Endothelial cell (in vitro differentiated cells): ENCODE measurements around the gene LIPJ. TPM values are rescaled to one million over a fixed set of nuclear protein-coding genes. Genes with fewer than 3 reads are reported as not detected.

Source experiments
- DNase-seq: peaks from one replicate; pipeline ENCODE4 v3.0.0; 2021; ENCODE audit warnings: low spot score
- H3K27ac Mint-ChIP-seq: one replicate; pipeline ENCODE4 v1.8.0; 2021; ENCODE audit warnings: mixed read lengths, inconsistent platforms; ENCODE audit not compliant: unreplicated experiment
- H3K27me3 Mint-ChIP-seq: one replicate; pipeline ENCODE4 v1.8.0; 2021; ENCODE audit warnings: mild to moderate bottlenecking, moderate library complexity, mixed read lengths, inconsistent platforms; ENCODE audit not compliant: unreplicated experiment
- H3K36me3 Mint-ChIP-seq: one replicate; pipeline ENCODE4 v1.8.0; 2021; ENCODE audit warnings: mild to moderate bottlenecking, low read depth, mixed read lengths, inconsistent platforms; ENCODE audit not compliant: unreplicated experiment
- H3K4me1 Mint-ChIP-seq: one replicate; pipeline ENCODE4 v1.8.0; 2021; ENCODE audit warnings: mild to moderate bottlenecking, mixed read lengths, inconsistent platforms; ENCODE audit not compliant: unreplicated experiment
- H3K4me3 Mint-ChIP-seq: one replicate; pipeline ENCODE4 v1.8.0; 2021; ENCODE audit warnings: mild to moderate bottlenecking, mixed read lengths, inconsistent platforms; ENCODE audit not compliant: unreplicated experiment
- H3K9me3 Mint-ChIP-seq: one replicate; pipeline ENCODE4 v1.8.0; 2021; ENCODE audit warnings: mixed read lengths, inconsistent platforms; ENCODE audit not compliant: unreplicated experiment
- total RNA-seq: library from RNA; stranded (reverse); fragmentation: NEBNext Ultra II Directional; extraction: Animal tissue kit (Norgen Biotek cat#: 25700); gene quantifications from one replicate; pipeline ENCODE4 v1.2.1, GENCODE V29; 2021; ENCODE audit not compliant: unreplicated experiment
- TF ChIP-seq, protein P1 (sequence below): fragments of 200-600 bp; sonication (generic); IDR thresholded peaks from one replicate; pipeline ENCODE4 v1.5.0; 2021; ENCODE audit warnings: antibody characterized with exemption; ENCODE audit not compliant: unreplicated experiment

LIPJ gene
- total RNA-seq, 1 donor from 2014 or later, result not detected

DNA sequence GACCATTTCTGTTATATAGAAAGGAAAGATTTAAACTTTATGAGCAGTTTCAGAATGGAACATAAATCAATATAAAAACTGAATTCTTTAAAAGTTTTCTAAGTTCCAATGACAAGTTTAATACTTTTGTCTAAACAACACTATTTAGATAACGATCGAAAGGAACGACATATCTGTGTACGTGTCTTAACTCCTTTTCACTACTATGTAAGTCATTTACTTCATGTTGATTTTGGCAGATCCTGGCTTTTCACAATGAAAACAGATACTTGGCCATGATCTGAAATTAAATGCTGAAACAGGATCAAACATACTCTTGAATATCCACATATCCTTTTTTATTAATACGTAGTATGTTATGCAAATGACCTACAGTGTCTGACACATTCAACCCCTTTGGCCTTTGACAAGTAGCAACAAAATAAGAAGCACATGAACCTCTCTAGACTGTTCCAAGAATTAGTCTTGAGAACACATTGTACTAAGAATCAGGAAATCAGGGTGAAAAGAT is 45.4 kb upstream of the LIPJ start:
- Mint-ChIP-seq H3K9me3 (no peaks in the 10 kb centered on the region), H3K27ac (no peak overlapping the region), H3K4me3 (no peak overlapping the region), H3K4me1 (peaks cover 10% of the 10 kb centered on the region), H3K27me3 (peaks cover 3% of the 10 kb centered on the region), H3K36me3 (no peaks in the 10 kb centered on the region)
- TF ChIP-seq, protein P1, sequence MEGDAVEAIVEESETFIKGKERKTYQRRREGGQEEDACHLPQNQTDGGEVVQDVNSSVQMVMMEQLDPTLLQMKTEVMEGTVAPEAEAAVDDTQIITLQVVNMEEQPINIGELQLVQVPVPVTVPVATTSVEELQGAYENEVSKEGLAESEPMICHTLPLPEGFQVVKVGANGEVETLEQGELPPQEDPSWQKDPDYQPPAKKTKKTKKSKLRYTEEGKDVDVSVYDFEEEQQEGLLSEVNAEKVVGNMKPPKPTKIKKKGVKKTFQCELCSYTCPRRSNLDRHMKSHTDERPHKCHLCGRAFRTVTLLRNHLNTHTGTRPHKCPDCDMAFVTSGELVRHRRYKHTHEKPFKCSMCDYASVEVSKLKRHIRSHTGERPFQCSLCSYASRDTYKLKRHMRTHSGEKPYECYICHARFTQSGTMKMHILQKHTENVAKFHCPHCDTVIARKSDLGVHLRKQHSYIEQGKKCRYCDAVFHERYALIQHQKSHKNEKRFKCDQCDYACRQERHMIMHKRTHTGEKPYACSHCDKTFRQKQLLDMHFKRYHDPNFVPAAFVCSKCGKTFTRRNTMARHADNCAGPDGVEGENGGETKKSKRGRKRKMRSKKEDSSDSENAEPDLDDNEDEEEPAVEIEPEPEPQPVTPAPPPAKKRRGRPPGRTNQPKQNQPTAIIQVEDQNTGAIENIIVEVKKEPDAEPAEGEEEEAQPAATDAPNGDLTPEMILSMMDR, result no peak
- no peak for DNase-seq

DNA sequence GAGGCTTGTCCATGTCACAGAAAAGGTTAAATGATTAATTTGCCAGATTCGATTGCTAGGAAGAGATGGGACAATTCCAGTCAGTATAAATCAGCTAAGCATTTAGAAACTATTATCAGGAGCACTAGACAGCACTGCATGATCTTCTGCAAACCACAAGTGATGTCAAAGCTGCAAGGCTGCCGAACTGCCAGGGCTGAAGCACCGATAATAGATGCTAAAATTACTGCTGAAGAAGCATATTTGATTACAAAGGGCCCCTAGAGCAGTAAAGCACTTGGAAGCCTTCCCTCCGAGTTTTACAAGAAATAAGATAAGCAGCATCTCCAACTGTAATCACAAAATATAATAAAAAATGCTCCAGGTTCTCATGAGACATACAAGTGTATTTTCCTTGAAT is 44.0 kb upstream of the LIPJ start:
- TF ChIP-seq, protein P1, result no peak
- Mint-ChIP-seq H3K4me1 (peaks cover 10% of the 10 kb centered on the region), H3K36me3 (no peaks in the 10 kb centered on the region), H3K27me3 (peaks cover 3% of the 10 kb centered on the region), H3K27ac (no peak overlapping the region), H3K4me3 (no peak overlapping the region), H3K9me3 (no peaks in the 10 kb centered on the region)
- DNase-seq, result no peak

GRCh38 chr10:88544140-88544870 is 42.3 kb upstream of the LIPJ start:
- H3K4me1 Mint-ChIP-seq, result peaks cover 10% of the 10 kb centered on the region
- no peak overlapping the region for H3K4me3 Mint-ChIP-seq

GRCh38 chr10:88545359-88545758 is 41.2 kb upstream of the LIPJ start:
- H3K36me3 Mint-ChIP-seq, result no peaks in the 10 kb centered on the region
- peaks cover 10% of the 10 kb centered on the region for H3K4me1 Mint-ChIP-seq
- no peak for DNase-seq
- H3K27me3 Mint-ChIP-seq, result peaks cover 3% of the 10 kb centered on the region
- no peak overlapping the region for H3K4me3 Mint-ChIP-seq
- no peaks in the 10 kb centered on the region for H3K9me3 Mint-ChIP-seq
- TF ChIP-seq, protein P1, result no peak
- no peak overlapping the region for H3K27ac Mint-ChIP-seq

More at GRCh38 chr10:88544140-88544870, 42.3 kb upstream of the LIPJ start:
- no peak for DNase-seq
- no peaks in the 10 kb centered on the region for H3K36me3 Mint-ChIP-seq
- H3K27me3 Mint-ChIP-seq, result peaks cover 3% of the 10 kb centered on the region
- TF ChIP-seq, protein P1, result no peak
- H3K9me3 Mint-ChIP-seq, result no peaks in the 10 kb centered on the region
- H3K27ac Mint-ChIP-seq, result no peak overlapping the region

GRCh38 chr10:88546497-88546896 is 40.1 kb upstream of the LIPJ start:
- Mint-ChIP-seq H3K4me1 (peaks cover 7% of the 10 kb centered on the region), H3K36me3 (no peaks in the 10 kb centered on the region), H3K9me3 (no peaks in the 10 kb centered on the region), H3K4me3 (no peak overlapping the region), H3K27me3 (peaks cover 3% of the 10 kb centered on the region), H3K27ac (no peak overlapping the region)
- DNase-seq, result no peak
- TF ChIP-seq, protein P1, result no peak
